ENCODE measurements around the gene BUB1B. TPM values are rescaled to one million over a fixed set of nuclear protein-coding genes. Genes with fewer than 3 reads are reported as not detected.
A peak's percentile ranks its signal among the peaks of the same experiment; 100 is the strongest.

Gene BUB1B
- polyA plus RNA-seq, 1 of the 3 experiments (the other 2 are of a cell fraction) = 12.6 TPM

DNA sequence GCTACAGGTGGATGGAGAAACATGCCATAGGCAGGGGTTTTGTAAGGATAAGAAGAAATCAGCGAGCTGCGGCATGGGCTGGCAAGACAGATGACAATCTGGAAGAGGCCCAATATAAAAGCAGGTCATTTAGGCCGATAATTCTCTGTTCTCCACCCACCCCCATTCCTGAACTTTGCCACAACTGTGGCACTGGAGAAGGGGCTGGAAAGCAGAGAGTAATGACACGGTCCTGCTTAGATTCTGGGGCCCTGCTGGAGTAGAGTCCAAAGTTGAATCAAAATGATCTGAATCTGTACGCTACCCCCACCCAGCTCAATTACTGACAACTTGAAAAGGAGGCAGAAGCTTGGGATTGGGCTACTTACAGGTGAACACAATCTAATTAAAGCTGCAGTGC is 18.4 kb upstream of the BUB1B start:
- Histone ChIP-seq H3K4me2 (no peak overlapping the region), H3K27me3 (ENCODE audit: insufficient read depth) (no peaks in the 10 kb centered on the region), H3K4me3 (ENCODE audit: low read depth in 2 of 2, low read length in 1 of 2) (no peak overlapping the region), H3K9me2 (no peaks in the 10 kb centered on the region), H2AFZ (ENCODE audit: low read depth) (no peak overlapping the region), H3K9me3 (no peaks in the 10 kb centered on the region), H3K79me2 (ENCODE audit: insufficient read depth) (no peaks in the 10 kb centered on the region), H3K9ac (no peak overlapping the region), H3K36me3 (replicated peaks in 1 of 2; ENCODE audit: control insufficient read depth in 1 of 2, insufficient read depth in 2 of 2, low read length in 1 of 2) (no peaks in the 10 kb centered on the region), H3K4me1 (ENCODE audit: control insufficient read depth in 1 of 2, insufficient read depth in 2 of 2, low read depth in 1 of 2, low read length in 1 of 2) (peaks cover 0 to 6% of the 10 kb centered on the region in 2 experiments; a peak in 1 of 4 replicates), H3F3A (replicated peaks; ENCODE audit: insufficient read depth) (peaks cover 3% of the 10 kb centered on the region), H3K27ac (ENCODE audit: low read depth in 2 of 2, low read length in 1 of 2) (no peak overlapping the region), H4K20me1 (ENCODE audit: insufficient read depth) (no peaks in the 10 kb centered on the region)
- ChIA-PET CTCF (interaction anchor here (1.2 to 2.0 kb wide), 2 partner anchors 20 to 38 kb away, joined by 3 to 7 read pairs; no protein-coding TSS in a partner anchor), POLR2A (no interaction called here)
- WGBS (ENCODE audit: low lambda C conversion rate) = 78% methylated on average over 5 of the region's 5 CpGs
- no peak for DNase-seq
- TF ChIP-seq, protein P1, sequence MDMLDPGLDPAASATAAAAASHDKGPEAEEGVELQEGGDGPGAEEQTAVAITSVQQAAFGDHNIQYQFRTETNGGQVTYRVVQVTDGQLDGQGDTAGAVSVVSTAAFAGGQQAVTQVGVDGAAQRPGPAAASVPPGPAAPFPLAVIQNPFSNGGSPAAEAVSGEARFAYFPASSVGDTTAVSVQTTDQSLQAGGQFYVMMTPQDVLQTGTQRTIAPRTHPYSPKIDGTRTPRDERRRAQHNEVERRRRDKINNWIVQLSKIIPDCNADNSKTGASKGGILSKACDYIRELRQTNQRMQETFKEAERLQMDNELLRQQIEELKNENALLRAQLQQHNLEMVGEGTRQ (IDR thresholded peaks at IDR 0.05; ENCODE audit: borderline replicate concordance, low read depth, low read length) = no peak
- TF ChIP-seq CHD2 (IDR thresholded peaks at IDR 0.05; ENCODE audit: low read length, partially characterized antibody) = no peak
- TF ChIP-seq NFIC (IDR thresholded peaks at IDR 0.05; ENCODE audit: borderline replicate concordance) = no peak
- TF ChIP-seq REST (IDR thresholded peaks at IDR 0.05; ENCODE audit: low read depth, low read length) = no peak
- no peak for TF ChIP-seq FOXM1 (IDR thresholded peaks at IDR 0.05; ENCODE audit: low read depth)
- TF ChIP-seq PBX3 (IDR thresholded peaks at IDR 0.05) = no peak
- no peak for TF ChIP-seq RAD21 (IDR thresholded peaks at IDR 0.05; ENCODE audit: low read length)
- no peak for TF ChIP-seq SIN3A (IDR thresholded peaks at IDR 0.05; ENCODE audit: borderline replicate concordance, low read depth, low read length)
- no peak for TF ChIP-seq MXI1 (IDR thresholded peaks at IDR 0.05; ENCODE audit: low read depth, low read length)

- Histone ChIP-seq H3F3A (replicated peaks; ENCODE audit: insufficient read depth) (peaks cover 7% of the 10 kb centered on the region), H3K36me3 (replicated peaks in 1 of 2; ENCODE audit: control insufficient read depth in 1 of 2, insufficient read depth in 2 of 2, low read length in 1 of 2) (no peaks in the 10 kb centered on the region), H3K9me3 (no peaks in the 10 kb centered on the region), H3K4me1 (ENCODE audit: control insufficient read depth in 1 of 2, insufficient read depth in 2 of 2, low read depth in 1 of 2, low read length in 1 of 2) (peaks cover 4 to 11% of the 10 kb centered on the region in 2 experiments; a peak in 2 of 4 replicates), H3K4me3 (ENCODE audit: low read depth in 2 of 2, low read length in 1 of 2) (no peak overlapping the region), H3K27me3 (ENCODE audit: insufficient read depth) (no peaks in the 10 kb centered on the region), H2AFZ (ENCODE audit: low read depth) (0 out of 2 replicates have a peak overlapping the region, but pooled peaks have one; percentile 31), H3K9ac (no peak overlapping the region), H4K20me1 (ENCODE audit: insufficient read depth) (no peaks in the 10 kb centered on the region), H3K27ac (ENCODE audit: low read depth in 2 of 2, low read length in 1 of 2) (no peak overlapping the region), H3K9me2 (no peaks in the 10 kb centered on the region), H3K79me2 (ENCODE audit: insufficient read depth) (no peaks in the 10 kb centered on the region), H3K4me2 (peak overlapping the region; percentile 28; the same call in 1 of the 2 replicates)
- CTCF ChIA-PET = no interaction called here
- DNase-seq = no peak
- WGBS (ENCODE audit: low lambda C conversion rate) = 27% methylated on average over 4 of the region's 4 CpGs
- POLR2A ChIA-PET = no interaction called here
- TF ChIP-seq TEAD4 (IDR thresholded peaks at IDR 0.05; ENCODE audit: borderline replicate concordance, insufficient read depth) (peak; percentile 45; the same call in 1 of the 2 replicates), FOSL2 (IDR thresholded peaks at IDR 0.05; ENCODE audit: borderline replicate concordance, low read depth) (peak; percentile 92), PBX3 (IDR thresholded peaks at IDR 0.05) (peak; percentile 78), USF1 (IDR thresholded peaks at IDR 0.05; ENCODE audit: borderline replicate concordance, low read depth) (no peak), SMC3 (IDR thresholded peaks at IDR 0.05; ENCODE audit: low read depth, low read length) (no peak), EZH2phosphoT487 (IDR thresholded peaks at IDR 0.05; ENCODE audit: borderline replicate concordance, low read depth) (no peak), EP300 (IDR thresholded peaks at IDR 0.05; ENCODE audit: borderline replicate concordance in 1 of 2, low read depth in 1 of 2, low read length in 1 of 2) (no peak), GATA2 (CRISPR knock-in tag; IDR thresholded peaks at IDR 0.05) (no peak), RCOR1 (IDR thresholded peaks at IDR 0.05; ENCODE audit: low read length) (no peak), RAD21 (IDR thresholded peaks at IDR 0.05; ENCODE audit: low read length) (no peak), TCF12 (IDR thresholded peaks at IDR 0.05) (peak; percentile 87), GABPA (IDR thresholded peaks at IDR 0.05; ENCODE audit: low read depth) (no peak), MEF2A (IDR thresholded peaks at IDR 0.05; ENCODE audit: borderline replicate concordance, low read depth) (no peak), JUND (IDR thresholded peaks at IDR 0.05) (peak; percentile 61), TAF1 (IDR thresholded peaks at IDR 0.05; ENCODE audit: borderline replicate concordance, low read depth, low read length) (no peak)
Observed at GRCh38 chr15:40146037-40146436, 14.8 kb upstream of the BUB1B start.
